ENCODE measurements around the gene FN1. TPM values are rescaled to one million over a fixed set of nuclear protein-coding genes. Genes with fewer than 3 reads are reported as not detected.
A peak's percentile ranks its signal among the peaks of the same experiment; 100 is the strongest.
"Not testable (repeated sequence)": the region's sequence is repeated elsewhere in the genome, so short reads cannot be mapped to it uniquely, and the experiment has no call there.

FN1 gene
- total RNA-seq, 1 donor = 18,025 TPM

GRCh38 chr2:215361876-215362561 lies 73.8 kb downstream of the FN1 start:
- TF ChIP-seq CTCF (IDR thresholded peaks at IDR 0.05; ENCODE audit: extremely low read depth, low read depth, low read length) = no peak
- Histone ChIP-seq H3K4me2 (ENCODE audit: insufficient read depth, low read length) (no peak overlapping the region), H3K36me3 (ENCODE audit: insufficient read depth, low read length) (peaks cover 80% of the 10 kb centered on the region), H3K4me3 (ENCODE audit: insufficient read depth, low read length) (no peak overlapping the region), H3K79me2 (ENCODE audit: insufficient read depth, low read length) (no peaks in the 10 kb centered on the region), H4K20me1 (ENCODE audit: insufficient read depth, low read length) (peaks cover 54% of the 10 kb centered on the region), H3K27ac (ENCODE audit: low read depth, low read length) (peak overlapping the region; percentile 63), H3K27me3 (ENCODE audit: insufficient read depth, low read length) (no peaks in the 10 kb centered on the region), H3K9me3 (ENCODE audit: low read depth, low read length) (no peaks in the 10 kb centered on the region), H2AFZ (ENCODE audit: low read length) (no peak overlapping the region), H3K4me1 (ENCODE audit: insufficient read depth, low read length) (no peaks in the 10 kb centered on the region)
- peak; percentile 10 for DNase-seq (ENCODE audit: insufficient read length, low spot score, missing footprints)

- Histone ChIP-seq H3K27me3 (ENCODE audit: insufficient read depth, low read length) (no peaks in the 10 kb centered on the region), H3K36me3 (ENCODE audit: insufficient read depth, low read length) (peaks cover 73% of the 10 kb centered on the region), H3K4me2 (ENCODE audit: insufficient read depth, low read length) (no peak overlapping the region), H3K9me3 (ENCODE audit: low read depth, low read length) (no peaks in the 10 kb centered on the region), H3K27ac (ENCODE audit: low read depth, low read length) (no peak overlapping the region), H4K20me1 (ENCODE audit: insufficient read depth, low read length) (peaks cover 54% of the 10 kb centered on the region), H3K4me1 (ENCODE audit: insufficient read depth, low read length) (no peaks in the 10 kb centered on the region), H2AFZ (ENCODE audit: low read length) (no peak overlapping the region), H3K4me3 (ENCODE audit: insufficient read depth, low read length) (no peak overlapping the region), H3K79me2 (ENCODE audit: insufficient read depth, low read length) (no peaks in the 10 kb centered on the region)
- DNase-seq (ENCODE audit: insufficient read length, low spot score, missing footprints) = no peak
- TF ChIP-seq CTCF (IDR thresholded peaks at IDR 0.05; ENCODE audit: extremely low read depth, low read depth, low read length) = no peak
Measured at GRCh38 chr2:215361211-215361875, 74.5 kb downstream of the FN1 start.

- Histone ChIP-seq H3K4me2 (ENCODE audit: insufficient read depth, low read length) (no peak overlapping the region), H4K20me1 (ENCODE audit: insufficient read depth, low read length) (peaks cover 54% of the 10 kb centered on the region), H3K9me3 (ENCODE audit: low read depth, low read length) (no peaks in the 10 kb centered on the region), H2AFZ (ENCODE audit: low read length) (no peak overlapping the region), H3K27ac (ENCODE audit: low read depth, low read length) (no peak overlapping the region), H3K27me3 (ENCODE audit: insufficient read depth, low read length) (no peaks in the 10 kb centered on the region), H3K4me1 (ENCODE audit: insufficient read depth, low read length) (no peaks in the 10 kb centered on the region), H3K36me3 (ENCODE audit: insufficient read depth, low read length) (peaks cover 66% of the 10 kb centered on the region), H3K79me2 (ENCODE audit: insufficient read depth, low read length) (no peaks in the 10 kb centered on the region), H3K4me3 (ENCODE audit: insufficient read depth, low read length) (no peak overlapping the region)
- DNase-seq (ENCODE audit: insufficient read length, low spot score, missing footprints) = no peak
- no peak for TF ChIP-seq CTCF (IDR thresholded peaks at IDR 0.05; ENCODE audit: extremely low read depth, low read depth, low read length)
Measured at GRCh38 chr2:215360596-215360995, 75.3 kb downstream of the FN1 start.

- H3K9me3 ChIP-seq (ENCODE audit: low read depth, low read length); H3K27ac ChIP-seq (ENCODE audit: low read depth, low read length); H2AFZ ChIP-seq (ENCODE audit: low read length); DNase-seq (ENCODE audit: insufficient read length, low spot score, missing footprints); H3K27me3 ChIP-seq (ENCODE audit: insufficient read depth, low read length); H3K4me1 ChIP-seq (ENCODE audit: insufficient read depth, low read length); H3K4me3 ChIP-seq (ENCODE audit: insufficient read depth, low read length); H3K79me2 ChIP-seq (ENCODE audit: insufficient read depth, low read length); H3K4me2 ChIP-seq (ENCODE audit: insufficient read depth, low read length): not testable (repeated sequence)
- Histone ChIP-seq H3K36me3 (ENCODE audit: insufficient read depth, low read length) (peaks cover 60% of the 10 kb centered on the region), H4K20me1 (ENCODE audit: insufficient read depth, low read length) (peaks cover 49% of the 10 kb centered on the region)
Measured at GRCh38 chr2:215360059-215360458, 75.8 kb downstream of the FN1 start.
